Panc1 (cell line): ENCODE data around the gene SIRPB1.

Source experiments
- CTCF ChIP-seq: fragments of 450-650 bp; IDR thresholded peaks from 2 replicates; pipeline ENCODE4 v1.5.1; 2017; ENCODE audit warnings: mild to moderate bottlenecking
- POLR2AphosphoS5 ChIP-seq: IDR thresholded peaks from 2 replicates; pipeline ENCODE4 v1.6.1; 2012; ENCODE audit warnings: mild to moderate bottlenecking, low read depth, low read length, moderate library complexity
- SIN3A ChIP-seq: IDR thresholded peaks from 2 replicates; pipeline ENCODE4 v1.6.1; 2012; ENCODE audit warnings: low read depth, mild to moderate bottlenecking, low read length, moderate library complexity, borderline replicate concordance; ENCODE audit not compliant: insufficient read depth

GRCh38 chr20:1576641-1577040 lies 43.2 kb downstream of the SIRPB1 start:
- no peak for TF ChIP-seq CTCF
- no peak for TF ChIP-seq SIN3A
- TF ChIP-seq POLR2AphosphoS5, result no peak
